Endothelial cell of umbilical vein (primary cell): ENCODE results near the gene GAS7. TPM values are rescaled to one million over a fixed set of nuclear protein-coding genes. Genes with fewer than 3 reads are reported as not detected.

Source experiments
- BruUV-seq: library from RNA; stranded (reverse); fragments of 400-500 nt; replicated peaks from 2 replicates; lab custom pipeline; 2021; lab: Mats Ljungman, UMichigan
- CTCF ChIA-PET: fragments of 300-600, 350-600 bp; sonication (Branson Sonifier 250); formaldehyde crosslinking; loops from one replicate; lab custom pipeline; 2021; ENCODE audit warnings: antibody characterized with exemption, inconsistent platforms; lab: Charles Lee
- POLR2A ChIA-PET: fragments of 300-600, 350-600 bp; sonication (Branson Sonifier 250); formaldehyde crosslinking; loops from one replicate; lab custom pipeline; 2021; ENCODE audit warnings: antibody characterized with exemption, inconsistent platforms; lab: Charles Lee
- DNase-seq: peaks from one replicate; pipeline ENCODE4 v3.0.0-alpha.2; 2011; ENCODE audit warnings: low read depth, low spot score
- FAIRE-seq: peaks from 2 replicates; lab custom pipeline; 2011; peaks lifted over from hg19 to GRCh38; lab: Jason Lieb, UNC
- H2AFZ ChIP-seq: 2 replicates; pipeline ENCODE4 v1.6.0; 2012; ENCODE audit warnings: low read depth, low read length, control low read depth, inconsistent platforms
- H3K27ac ChIP-seq: 2 replicates; pipeline ENCODE4 v1.5.1; 2011; ENCODE audit warnings: low read depth, mild to moderate bottlenecking, control low read depth, low read length, moderate library complexity; ENCODE audit not compliant: insufficient read depth
- H3K27me3 ChIP-seq, 2 experiments: 2 replicates each; pipeline versions ENCODE4 v1.6.0 to v1.6.1; 2011; ENCODE audit warnings: low read length in 2 of 2, mixed read lengths in 1 of 2; ENCODE audit not compliant: control insufficient read depth in 2 of 2, insufficient read depth in 2 of 2
- H3K36me3 ChIP-seq, 2 experiments: 2 replicates in 1 of 2; 3 replicates in 1 of 2; pipeline ENCODE4 v1.5.1; 2011; ENCODE audit warnings: low read length in 2 of 2, mild to moderate bottlenecking in 1 of 2, moderate library complexity in 1 of 2; ENCODE audit not compliant: control insufficient read depth in 2 of 2, insufficient read depth in 2 of 2; ENCODE audit errors: extremely low read depth in 1 of 2
- H3K4me1 ChIP-seq: 3 replicates; pipeline ENCODE4 v1.5.1; 2011; ENCODE audit warnings: mild to moderate bottlenecking, low read length; ENCODE audit not compliant: control insufficient read depth, insufficient read depth; ENCODE audit errors: extremely low read depth
- H3K4me2 ChIP-seq: 2 replicates; pipeline ENCODE4 v1.6.1; 2011; ENCODE audit warnings: low read length, control low read depth, mixed read lengths; ENCODE audit not compliant: insufficient read depth
- H3K4me3 ChIP-seq, 3 experiments: fragments of 200-600 bp in 1 of 3; sonication (generic), shearing (Covaris generic) in 1 of 3; replicated peaks in 1 of 3; 2 replicates each; pipeline ENCODE4 v1.5.1; 2011 to 2016; ENCODE audit warnings: control low read depth in 3 of 3, low read length in 3 of 3, mild to moderate bottlenecking in 2 of 3, inconsistent platforms in 1 of 3, low read depth in 1 of 3, moderate library complexity in 1 of 3; ENCODE audit not compliant: insufficient read depth in 1 of 3
- H3K79me2 ChIP-seq: 2 replicates; pipeline ENCODE4 v1.6.0; 2012; ENCODE audit warnings: low read length, inconsistent platforms; ENCODE audit not compliant: control insufficient read depth, insufficient read depth
- H3K9ac ChIP-seq: replicated peaks from 2 replicates; pipeline ENCODE3; 2011; ENCODE audit warnings: low read length, control low read depth; ENCODE audit not compliant: insufficient read depth; ENCODE audit errors: extremely low read depth
- H3K9me1 ChIP-seq: replicated peaks from 3 replicates; pipeline ENCODE4 v1.6.0; 2011; ENCODE audit warnings: mild to moderate bottlenecking, low read length; ENCODE audit not compliant: control insufficient read depth, insufficient read depth; ENCODE audit errors: extremely low read depth
- H3K9me3 ChIP-seq: replicated peaks from 2 replicates; pipeline ENCODE4 v1.5.1; 2012; ENCODE audit warnings: low read length, inconsistent platforms; ENCODE audit not compliant: control insufficient read depth, insufficient read depth
- H4K20me1 ChIP-seq: replicated peaks from 2 replicates; pipeline ENCODE3; 2011; ENCODE audit warnings: mild to moderate bottlenecking, low read length; ENCODE audit not compliant: control insufficient read depth, insufficient read depth; ENCODE audit errors: extremely low read depth
- EZH2 ChIP-seq: IDR thresholded peaks from 2 replicates; pipeline ENCODE4 v1.6.1; 2012; ENCODE audit warnings: borderline replicate concordance, low read depth, mild to moderate bottlenecking, moderate library complexity, low read length, inconsistent platforms; ENCODE audit not compliant: severe bottlenecking
- FOS ChIP-seq: IDR thresholded peaks from 2 replicates; pipeline ENCODE4 v1.6.1; 2011; ENCODE audit warnings: mild to moderate bottlenecking, low read length, moderate library complexity, borderline replicate concordance; ENCODE audit not compliant: insufficient read depth
- GATA2 ChIP-seq: IDR thresholded peaks from 2 replicates; pipeline ENCODE4 v1.7.0; 2011; ENCODE audit warnings: low read depth, mild to moderate bottlenecking, moderate library complexity, mixed read lengths, low read length; ENCODE audit not compliant: insufficient read length, insufficient read depth
- JUN ChIP-seq: IDR thresholded peaks from 2 replicates; pipeline ENCODE4 v1.6.1; 2011; ENCODE audit warnings: borderline replicate concordance, low read depth; ENCODE audit not compliant: insufficient read length, insufficient read depth
- MYC ChIP-seq: IDR thresholded peaks from one replicate; pipeline ENCODE4 v1.6.1; 2011; ENCODE audit warnings: mild to moderate bottlenecking, low read depth, low read length
- POLR2A ChIP-seq: IDR thresholded peaks from 2 replicates; pipeline ENCODE4 v1.6.1; 2012; ENCODE audit warnings: low read depth, mild to moderate bottlenecking, control low read depth, low read length
- POLR2AphosphoS5 ChIP-seq: IDR thresholded peaks from 2 replicates; pipeline ENCODE4 v1.6.1; 2012; ENCODE audit warnings: low read depth, mild to moderate bottlenecking, control low read depth, low read length, moderate library complexity; ENCODE audit not compliant: insufficient read depth
- dilution Hi-C: fragments of 300-500 bp; cut with MboI; formaldehyde crosslinking; loops from one replicate; pipeline ENCODE4 v1.15.0; 2019; ENCODE audit warnings: low sequenced_read_pairs; ENCODE audit not compliant: extremely low pct_ligation_motif_present
- intact Hi-C: fragments of 100-400 bp; cut with micrococcal nuclease; formaldehyde crosslinking; loops from one replicate; pipeline ENCODE4 v1.10.0; 2022
- polyA plus RNA-seq, 4 experiments: library from polyadenylated mRNA; depleted of rRNA in 3 of 4; stranded (reverse) in 3 of 4; unstranded in 1 of 4; fragments of >200 nt; gene quantifications; 2 replicates each; pipeline versions ENCODE4 v1.2.1 to v1.2.3, GENCODE V29; 2011 to 2012; ENCODE audit warnings: missing spikeins in 1 of 4
- total RNA-seq: library from RNA; stranded (reverse); gene quantifications from 2 replicates; pipeline ENCODE4 v1.2.3, GENCODE V29; 2021
- TF ChIP-seq, protein P1 (sequence below): IDR thresholded peaks from 2 replicates; pipeline ENCODE4 v1.6.1; 2011; ENCODE audit not compliant: insufficient read depth, insufficient read length
- TF ChIP-seq, protein P2 (sequence below), 2 donors: IDR thresholded peaks; 1 replicate in 1 of 2; 2 replicates in 1 of 2; pipeline ENCODE4 v1.5.1; 2011; ENCODE audit warnings: low read length in 2 of 2, mild to moderate bottlenecking in 2 of 2, moderate library complexity in 2 of 2, control low read depth in 1 of 2, inconsistent platforms in 1 of 2, low read depth in 1 of 2; ENCODE audit not compliant: insufficient read depth in 1 of 2; ENCODE audit errors: extremely low read depth in 1 of 2

Gene GAS7
- total and polyA plus RNA-seq, 2 donors (not counting 3 experiments of a cell fraction or from before 2014, with no cell fraction given) = not detected

DNA sequence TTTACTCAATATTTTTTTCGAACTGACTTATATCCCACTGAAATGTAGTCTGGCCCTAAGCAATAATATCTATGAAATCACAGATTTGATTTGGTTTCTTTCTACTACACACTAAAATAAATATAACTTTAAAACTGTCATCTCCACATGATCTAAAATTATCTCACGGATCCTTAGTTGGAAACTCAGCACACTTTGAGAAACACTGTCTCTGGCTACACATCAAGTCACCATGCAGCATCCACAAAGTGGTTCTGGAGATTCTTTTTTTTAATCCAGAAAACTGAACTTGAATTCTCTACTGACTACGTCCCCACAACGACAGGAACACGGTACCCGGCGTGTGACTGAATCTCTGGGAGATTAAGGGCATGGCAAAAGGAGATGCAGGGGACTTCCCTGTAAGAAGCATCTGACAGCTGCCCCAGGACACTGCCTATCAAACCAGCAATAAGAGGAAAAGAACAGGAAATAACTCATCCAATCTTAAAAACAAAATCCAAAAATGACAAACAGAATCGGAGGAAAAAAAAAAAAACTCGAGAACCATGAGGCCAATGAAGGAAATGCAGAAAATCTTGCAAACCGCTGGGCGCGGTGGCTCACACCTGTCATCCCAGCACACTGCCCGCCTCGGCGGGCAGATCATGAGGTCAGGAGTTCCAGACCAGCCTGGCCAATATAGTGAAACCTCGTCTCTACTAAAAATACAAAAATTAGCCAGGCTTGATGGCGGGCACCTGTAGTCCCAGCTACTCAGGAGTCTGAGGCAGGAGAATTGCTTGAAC is 152.3 kb downstream of the GAS7 start:
- no peak overlapping the region for H3K27ac ChIP-seq
- H3K27me3 ChIP-seq = no peaks in the 10 kb centered on the region
- CTCF ChIA-PET = no interaction called here
- dilution Hi-C loops (no loop called here), intact Hi-C loops (no loop called here)
- no peak for FAIRE-seq
- TF ChIP-seq FOS (no peak), MYC (no peak), POLR2A (no peak)
- no TSS peak for BruUV-seq
- no peaks in the 10 kb centered on the region for H3K79me2 ChIP-seq
- H4K20me1 ChIP-seq = no peaks in the 10 kb centered on the region
- no peak overlapping the region for H3K4me2 ChIP-seq
- POLR2A ChIA-PET = no interaction called here
- H3K9me1 ChIP-seq = no peaks in the 10 kb centered on the region
- peaks cover 9% of the 10 kb centered on the region for H3K9me3 ChIP-seq
- no peak overlapping the region for H3K9ac ChIP-seq
- DNase-seq = no peak
- no peak overlapping the region for H3K4me3 ChIP-seq
- no peaks in the 10 kb centered on the region for H3K4me1 ChIP-seq
- H3K36me3 ChIP-seq = no peaks in the 10 kb centered on the region
- no peak overlapping the region for H2AFZ ChIP-seq

DNA sequence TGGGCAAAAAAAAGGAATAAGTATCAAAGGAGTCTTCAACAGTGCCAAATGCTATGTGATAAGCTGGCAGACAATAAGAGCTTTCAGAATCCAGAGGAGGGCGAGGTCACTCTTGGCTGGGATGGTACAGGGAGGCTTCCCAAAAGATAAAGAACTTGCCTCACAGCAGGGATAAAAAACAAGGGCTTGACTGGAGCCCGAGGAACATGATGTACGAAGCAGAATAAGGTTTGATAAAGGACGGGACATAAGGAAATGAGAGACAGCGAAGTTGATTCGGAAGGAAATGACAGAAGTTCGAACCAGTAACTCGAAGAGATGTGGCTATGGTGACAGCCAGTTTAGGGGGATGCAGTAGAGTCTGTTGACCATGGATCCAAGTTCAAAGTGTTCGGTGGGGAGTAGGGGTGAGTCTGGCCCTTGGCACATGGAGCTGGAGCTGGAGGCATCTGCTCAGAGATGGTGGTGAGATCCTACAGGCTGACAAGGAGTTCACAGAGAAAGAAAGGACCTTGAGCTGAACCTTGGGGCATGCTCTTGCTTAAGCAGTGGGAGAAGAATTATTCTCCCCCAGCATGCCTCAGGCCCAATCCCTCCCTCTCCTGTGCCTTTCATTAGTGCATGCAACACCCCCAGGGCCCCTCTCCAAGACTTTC is 155.7 kb downstream of the GAS7 start:
- no peaks in the 10 kb centered on the region for H3K9me1 ChIP-seq
- dilution Hi-C loops = no loop called here
- H3K9me3 ChIP-seq = peaks cover 11% of the 10 kb centered on the region
- H3K4me1 ChIP-seq = no peaks in the 10 kb centered on the region
- no peak overlapping the region for H3K4me2 ChIP-seq
- no peak overlapping the region for H3K9ac ChIP-seq
- no peaks in the 10 kb centered on the region for H3K27me3 ChIP-seq
- no peaks in the 10 kb centered on the region for H4K20me1 ChIP-seq
- BruUV-seq = no TSS peak
- intact Hi-C loops = no loop called here
- DNase-seq (no peak), FAIRE-seq (no peak)
- TF ChIP-seq EZH2 (no peak), FOS (no peak), POLR2A (no peak), MYC (no peak), POLR2AphosphoS5 (no peak), JUN (no peak), GATA2 (no peak)
- TF ChIP-seq, protein P1, sequence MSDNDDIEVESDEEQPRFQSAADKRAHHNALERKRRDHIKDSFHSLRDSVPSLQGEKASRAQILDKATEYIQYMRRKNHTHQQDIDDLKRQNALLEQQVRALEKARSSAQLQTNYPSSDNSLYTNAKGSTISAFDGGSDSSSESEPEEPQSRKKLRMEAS = no peak
- TF ChIP-seq, protein P2, sequence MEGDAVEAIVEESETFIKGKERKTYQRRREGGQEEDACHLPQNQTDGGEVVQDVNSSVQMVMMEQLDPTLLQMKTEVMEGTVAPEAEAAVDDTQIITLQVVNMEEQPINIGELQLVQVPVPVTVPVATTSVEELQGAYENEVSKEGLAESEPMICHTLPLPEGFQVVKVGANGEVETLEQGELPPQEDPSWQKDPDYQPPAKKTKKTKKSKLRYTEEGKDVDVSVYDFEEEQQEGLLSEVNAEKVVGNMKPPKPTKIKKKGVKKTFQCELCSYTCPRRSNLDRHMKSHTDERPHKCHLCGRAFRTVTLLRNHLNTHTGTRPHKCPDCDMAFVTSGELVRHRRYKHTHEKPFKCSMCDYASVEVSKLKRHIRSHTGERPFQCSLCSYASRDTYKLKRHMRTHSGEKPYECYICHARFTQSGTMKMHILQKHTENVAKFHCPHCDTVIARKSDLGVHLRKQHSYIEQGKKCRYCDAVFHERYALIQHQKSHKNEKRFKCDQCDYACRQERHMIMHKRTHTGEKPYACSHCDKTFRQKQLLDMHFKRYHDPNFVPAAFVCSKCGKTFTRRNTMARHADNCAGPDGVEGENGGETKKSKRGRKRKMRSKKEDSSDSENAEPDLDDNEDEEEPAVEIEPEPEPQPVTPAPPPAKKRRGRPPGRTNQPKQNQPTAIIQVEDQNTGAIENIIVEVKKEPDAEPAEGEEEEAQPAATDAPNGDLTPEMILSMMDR (IDR thresholded peaks at IDR 0.05; ENCODE audit: extremely low read depth in 1 of 2, insufficient read depth in 1 of 2, low read depth in 1 of 2, low read length in 2 of 2) = no peak
- H2AFZ ChIP-seq = no peak overlapping the region
- H3K4me3 ChIP-seq = no peak overlapping the region
- H3K27ac ChIP-seq = no peak overlapping the region
- no peaks in the 10 kb centered on the region for H3K36me3 ChIP-seq
- POLR2A ChIA-PET = no interaction called here
- no peaks in the 10 kb centered on the region for H3K79me2 ChIP-seq
- CTCF ChIA-PET = no interaction called here
